Panc1 (cell line): ENCODE results near the gene TRAPPC10.

ENCODE experiments used
- CTCF ChIP-seq: fragments of 450-650 bp; IDR thresholded peaks from 2 replicates; pipeline ENCODE4 v1.5.1; 2017; ENCODE audit warnings: mild to moderate bottlenecking
- REST ChIP-seq, 2 experiments: IDR thresholded peaks; 2 replicates each; pipeline ENCODE4 v1.6.1; 2011 to 2012; ENCODE audit warnings: low read depth in 2 of 2, control low read depth in 1 of 2, low read length in 1 of 2, mild to moderate bottlenecking in 1 of 2, moderate library complexity in 1 of 2; ENCODE audit not compliant: insufficient read depth in 1 of 2

- TF ChIP-seq CTCF, result no peak
- no peak for TF ChIP-seq REST (IDR thresholded peaks at IDR 0.05; ENCODE audit: insufficient read depth in 1 of 2, low read depth in 2 of 2, low read length in 1 of 2)
These were observed 39.4 kb downstream of the TRAPPC10 start for GRCh38 chr21:44051462-44051941.
